Hepatocyte (in vitro differentiated cells): ENCODE data around the gene AFF2.

Experiments used
- EZH2phosphoT487 ChIP-seq: fragments of 200-600 bp; sonication (generic); IDR thresholded peaks from one replicate; pipeline ENCODE4 v1.6.1; 2018; ENCODE audit warnings: antibody characterized with exemption, mild to moderate bottlenecking, low read depth, moderate library complexity; ENCODE audit not compliant: unreplicated experiment, severe bottlenecking
- TF ChIP-seq, protein P1 (sequence below): fragments of 200-600 bp; sonication (generic); IDR thresholded peaks from 2 replicates; pipeline ENCODE4 v1.5.1; 2016; ENCODE audit warnings: antibody characterized with exemption, mild to moderate bottlenecking; ENCODE audit not compliant: poor library complexity

GRCh38 chrX:148552775-148553174 is 52.4 kb downstream of the AFF2 start:
- TF ChIP-seq, protein P1, sequence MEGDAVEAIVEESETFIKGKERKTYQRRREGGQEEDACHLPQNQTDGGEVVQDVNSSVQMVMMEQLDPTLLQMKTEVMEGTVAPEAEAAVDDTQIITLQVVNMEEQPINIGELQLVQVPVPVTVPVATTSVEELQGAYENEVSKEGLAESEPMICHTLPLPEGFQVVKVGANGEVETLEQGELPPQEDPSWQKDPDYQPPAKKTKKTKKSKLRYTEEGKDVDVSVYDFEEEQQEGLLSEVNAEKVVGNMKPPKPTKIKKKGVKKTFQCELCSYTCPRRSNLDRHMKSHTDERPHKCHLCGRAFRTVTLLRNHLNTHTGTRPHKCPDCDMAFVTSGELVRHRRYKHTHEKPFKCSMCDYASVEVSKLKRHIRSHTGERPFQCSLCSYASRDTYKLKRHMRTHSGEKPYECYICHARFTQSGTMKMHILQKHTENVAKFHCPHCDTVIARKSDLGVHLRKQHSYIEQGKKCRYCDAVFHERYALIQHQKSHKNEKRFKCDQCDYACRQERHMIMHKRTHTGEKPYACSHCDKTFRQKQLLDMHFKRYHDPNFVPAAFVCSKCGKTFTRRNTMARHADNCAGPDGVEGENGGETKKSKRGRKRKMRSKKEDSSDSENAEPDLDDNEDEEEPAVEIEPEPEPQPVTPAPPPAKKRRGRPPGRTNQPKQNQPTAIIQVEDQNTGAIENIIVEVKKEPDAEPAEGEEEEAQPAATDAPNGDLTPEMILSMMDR = no peak
- no peak for TF ChIP-seq EZH2phosphoT487
